Liver (tissue), 3 donors: Measurements from ENCODE around the gene CSNK1G3.

Experiments
- RAD21 ChIP-seq, 2 donors: IDR thresholded peaks; 2 replicates each; pipeline ENCODE4 v1.6.1; 2016; ENCODE audit warnings: antibody characterized with exemption in 2 of 2, mild to moderate bottlenecking in 2 of 2
- YY1 ChIP-seq: IDR thresholded peaks from 2 replicates; pipeline ENCODE4 v1.6.1; 2016; ENCODE audit warnings: antibody characterized with exemption, mild to moderate bottlenecking
- TF ChIP-seq, protein P1 (sequence below): fragments of 150-350 bp; IDR thresholded peaks from 2 replicates; pipeline ENCODE4 v1.5.1; 2017; ENCODE audit warnings: improper control_type of control experiment, low read depth, low read length; ENCODE audit not compliant: missing input control
- TF ChIP-seq, protein P2 (sequence below): IDR thresholded peaks from 2 replicates; pipeline ENCODE4 v1.6.1; 2016; ENCODE audit warnings: antibody characterized with exemption
- donor health status: healthy.
- donor health status: healthy.

- TF ChIP-seq YY1 (no peak), RAD21 (IDR thresholded peaks at IDR 0.05) (no peak)
- TF ChIP-seq, protein P1, sequence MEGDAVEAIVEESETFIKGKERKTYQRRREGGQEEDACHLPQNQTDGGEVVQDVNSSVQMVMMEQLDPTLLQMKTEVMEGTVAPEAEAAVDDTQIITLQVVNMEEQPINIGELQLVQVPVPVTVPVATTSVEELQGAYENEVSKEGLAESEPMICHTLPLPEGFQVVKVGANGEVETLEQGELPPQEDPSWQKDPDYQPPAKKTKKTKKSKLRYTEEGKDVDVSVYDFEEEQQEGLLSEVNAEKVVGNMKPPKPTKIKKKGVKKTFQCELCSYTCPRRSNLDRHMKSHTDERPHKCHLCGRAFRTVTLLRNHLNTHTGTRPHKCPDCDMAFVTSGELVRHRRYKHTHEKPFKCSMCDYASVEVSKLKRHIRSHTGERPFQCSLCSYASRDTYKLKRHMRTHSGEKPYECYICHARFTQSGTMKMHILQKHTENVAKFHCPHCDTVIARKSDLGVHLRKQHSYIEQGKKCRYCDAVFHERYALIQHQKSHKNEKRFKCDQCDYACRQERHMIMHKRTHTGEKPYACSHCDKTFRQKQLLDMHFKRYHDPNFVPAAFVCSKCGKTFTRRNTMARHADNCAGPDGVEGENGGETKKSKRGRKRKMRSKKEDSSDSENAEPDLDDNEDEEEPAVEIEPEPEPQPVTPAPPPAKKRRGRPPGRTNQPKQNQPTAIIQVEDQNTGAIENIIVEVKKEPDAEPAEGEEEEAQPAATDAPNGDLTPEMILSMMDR = no peak
- TF ChIP-seq, protein P2, sequence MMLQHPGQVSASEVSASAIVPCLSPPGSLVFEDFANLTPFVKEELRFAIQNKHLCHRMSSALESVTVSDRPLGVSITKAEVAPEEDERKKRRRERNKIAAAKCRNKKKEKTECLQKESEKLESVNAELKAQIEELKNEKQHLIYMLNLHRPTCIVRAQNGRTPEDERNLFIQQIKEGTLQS = no peak
Measured at GRCh38 chr5:123511290-123511647, 708 bp upstream of the CSNK1G3 start.
